Left ventricle myocardium superior (tissue), 1 donor: ENCODE measurements around the gene TAF6L. TPM values are rescaled to one million over a fixed set of nuclear protein-coding genes. Genes with fewer than 3 reads are reported as not detected.
A peak's percentile ranks its signal among the peaks of the same experiment; 100 is the strongest.
"Not testable (repeated sequence)": the region's sequence is repeated elsewhere in the genome, so short reads cannot be mapped to it uniquely, and the experiment has no call there.

Source experiments
- ATAC-seq: fragments of 200-7000 bp; cut with Tn5 transposase; one replicate; pipeline ENCODE4 v1.9.1; 2020; ENCODE audit warnings: mild to moderate bottlenecking, moderate library complexity
- DNase-seq: peaks from one replicate; pipeline ENCODE4 v3.0.0-alpha.2; 2020
- intact Hi-C: fragments of 100-400 bp; cut with micrococcal nuclease; formaldehyde crosslinking; loops from one replicate; pipeline ENCODE4 v1.11.0; 2022
- total RNA-seq: library from RNA; stranded (reverse); fragmentation: NEBNext Ultra II Directional; extraction: Animal tissue kit (Norgen Biotek cat#: 25700); gene quantifications from one replicate; pipeline ENCODE4 v1.2.1, GENCODE V29; 2021
- donor health status: DM: no; HTN: yes; CAD: no; lungs with severe emphysema.

Gene TAF6L
- total RNA-seq, 1 donor from 2014 or later = 8.8 TPM

GRCh38 chr11:62753736-62754603 lies 17.2 kb upstream of the TAF6L start, which contains the start of gene ZBTB3:
Gene ZBTB3 (minus strand): TSS chr11:62754160. CDS start chr11:62753664, 496 bp downstream.
- peak; percentile 95 for DNase-seq
- ATAC-seq = peak; percentile 97
- intact Hi-C loops = no loop called here

DNA sequence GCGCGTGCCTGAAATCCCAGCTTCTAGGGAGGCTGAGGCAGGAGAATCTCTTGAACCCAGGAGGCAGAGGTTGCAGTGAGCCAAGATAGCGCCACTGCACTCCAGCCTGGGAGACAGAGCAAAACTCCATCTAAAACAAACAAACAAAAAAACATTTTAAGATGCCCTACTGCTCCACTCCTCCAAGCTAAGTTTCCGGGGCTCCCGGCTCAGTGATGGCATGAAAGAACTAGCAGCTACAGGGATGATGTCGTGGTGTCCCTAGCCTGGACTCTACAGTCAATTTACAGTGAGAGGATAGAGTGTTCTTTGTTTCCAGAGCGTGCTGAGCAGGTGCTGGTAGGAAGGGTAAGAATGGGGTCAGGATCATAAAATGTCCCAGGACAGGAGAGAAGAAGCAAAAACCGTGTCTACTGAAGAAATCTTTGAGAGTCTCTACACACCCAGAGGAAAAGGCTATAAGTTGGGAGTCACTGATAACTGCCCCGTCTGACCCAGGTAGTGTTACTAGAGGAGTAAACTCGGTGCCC lies 16.0 kb upstream of the TAF6L start:
- ATAC-seq (no peak), DNase-seq (no peak)
- intact Hi-C loops = no loop called here

DNA sequence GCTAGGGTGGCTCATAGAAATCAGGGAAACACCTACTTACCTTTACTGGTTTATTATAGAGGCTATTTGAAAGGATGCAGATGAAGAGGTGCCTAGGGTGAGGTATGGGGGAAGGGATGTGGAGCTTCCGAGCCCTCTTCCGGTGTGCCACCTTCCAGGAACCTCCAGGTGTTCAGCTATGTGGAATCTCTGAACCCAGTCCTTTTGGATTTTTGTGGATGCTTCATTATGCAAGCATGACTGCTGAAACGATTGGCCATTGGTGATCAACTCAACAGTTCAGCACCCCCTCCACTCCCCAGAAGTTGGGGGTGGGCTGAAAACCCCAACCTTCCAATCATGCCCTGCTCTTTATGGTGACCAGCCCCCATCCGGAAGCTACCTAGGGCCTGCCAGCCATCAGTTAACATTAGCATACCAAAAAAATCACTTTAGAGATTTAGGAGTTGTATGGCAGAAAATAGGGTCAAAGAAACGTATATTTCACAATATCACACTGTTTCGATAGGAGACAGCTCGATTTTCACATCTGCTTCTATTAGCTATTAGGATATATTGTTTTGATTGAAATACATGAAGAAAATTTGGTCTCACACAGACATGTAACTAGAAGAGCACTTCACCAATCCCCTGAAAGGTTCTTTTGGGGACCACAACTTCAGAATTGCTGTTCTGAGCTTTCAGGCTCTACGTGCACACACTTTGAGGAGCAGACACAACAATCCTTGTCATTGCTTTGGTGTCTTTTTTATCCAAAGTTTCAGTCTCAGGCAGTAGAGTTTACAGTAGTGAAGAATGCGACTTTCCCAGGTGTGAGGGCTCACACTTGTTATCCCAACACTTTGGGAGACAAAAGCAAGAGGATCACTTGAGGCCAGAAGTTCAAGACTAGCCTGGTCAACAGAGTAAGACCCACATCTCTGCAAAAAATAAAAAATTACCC lies 13.1 kb upstream of the TAF6L start:
- ATAC-seq = no peak
- intact Hi-C loops = no loop called here
- no peak for DNase-seq

- ATAC-seq, intact Hi-C loops, DNase-seq: not testable (repeated sequence)
Observed at GRCh38 chr11:62760867-62761227, 10.3 kb upstream of the TAF6L start.

DNA sequence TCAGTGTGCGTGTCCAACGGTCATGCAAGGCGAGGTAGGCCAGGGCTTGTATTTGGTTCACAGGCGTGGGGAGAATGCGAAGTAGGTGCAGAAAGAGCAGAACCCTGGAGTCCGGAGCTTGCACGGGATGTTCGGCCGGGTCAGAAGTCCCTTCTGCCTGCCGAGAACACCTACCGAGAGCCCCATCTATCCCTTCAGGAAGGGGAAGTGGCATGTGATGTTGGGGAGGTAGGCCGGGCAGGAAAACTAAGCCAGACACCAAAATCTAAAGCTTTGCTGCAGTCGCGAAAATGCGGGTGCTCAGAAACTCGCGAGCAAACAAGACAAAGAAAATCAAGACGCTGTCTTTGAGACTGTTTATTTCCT lies 435 bp upstream of the TAF6L start:
- DNase-seq (no peak), ATAC-seq (peak; percentile 21)
- intact Hi-C loops = no loop called here

- no peak for ATAC-seq
- no peak for DNase-seq
- intact Hi-C loops = no loop called here
Observed at GRCh38 chr11:62774407-62774806, 3.2 kb downstream of the TAF6L start.

- ATAC-seq = no peak
- intact Hi-C loops = no loop called here
- DNase-seq = no peak
Observed at GRCh38 chr11:62775646-62776045, 4.5 kb downstream of the TAF6L start.

DNA sequence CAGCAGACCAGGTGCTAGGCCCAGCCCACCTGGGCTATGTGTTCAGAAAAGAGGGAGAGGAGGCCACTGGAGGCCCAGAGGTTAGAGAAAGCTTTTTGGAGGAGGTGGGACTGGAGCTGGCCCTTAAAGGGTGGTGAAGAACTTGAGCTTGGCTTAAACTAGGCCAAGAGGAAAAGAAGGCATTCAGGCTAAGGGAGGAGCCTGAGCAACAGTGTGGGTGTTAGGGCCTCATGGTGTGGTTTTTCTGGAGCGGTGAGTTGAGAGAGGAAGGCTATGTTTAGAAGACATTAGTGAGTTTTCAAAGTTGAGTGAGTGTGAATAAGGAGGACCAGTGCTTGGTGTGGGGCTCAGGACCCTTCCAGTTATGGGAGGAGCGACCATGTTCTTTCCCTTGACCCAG lies 6.2 kb downstream of the TAF6L start:
- intact Hi-C loops = no loop called here
- no peak for DNase-seq
- ATAC-seq = no peak

DNA sequence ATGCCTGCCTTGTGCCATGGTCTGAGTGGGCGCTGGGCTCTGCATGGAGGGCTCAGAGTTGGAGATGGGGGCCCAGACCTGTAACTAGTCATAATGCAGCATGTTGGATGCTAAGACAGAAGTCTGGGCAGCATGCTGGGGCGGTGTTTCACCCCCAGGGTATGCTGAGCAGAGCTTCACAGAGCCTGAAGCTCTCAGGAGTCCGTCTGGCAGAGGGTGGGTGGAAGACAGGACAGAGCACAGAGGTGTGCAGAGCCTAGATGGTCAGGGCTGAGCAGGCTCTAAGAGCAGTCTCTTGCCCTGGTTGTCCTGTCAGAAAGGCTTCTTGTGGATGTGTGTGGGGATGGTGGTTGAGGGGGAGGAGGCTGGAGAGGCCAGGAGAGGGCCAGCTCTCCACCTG lies 7.2 kb downstream of the TAF6L start:
- intact Hi-C loops = no loop called here
- DNase-seq (no peak), ATAC-seq (no peak)

- intact Hi-C loops = no loop called here
- no peak for DNase-seq
- ATAC-seq = no peak
Observed at GRCh38 chr11:62782753-62783152, 11.6 kb downstream of the TAF6L start.

DNA sequence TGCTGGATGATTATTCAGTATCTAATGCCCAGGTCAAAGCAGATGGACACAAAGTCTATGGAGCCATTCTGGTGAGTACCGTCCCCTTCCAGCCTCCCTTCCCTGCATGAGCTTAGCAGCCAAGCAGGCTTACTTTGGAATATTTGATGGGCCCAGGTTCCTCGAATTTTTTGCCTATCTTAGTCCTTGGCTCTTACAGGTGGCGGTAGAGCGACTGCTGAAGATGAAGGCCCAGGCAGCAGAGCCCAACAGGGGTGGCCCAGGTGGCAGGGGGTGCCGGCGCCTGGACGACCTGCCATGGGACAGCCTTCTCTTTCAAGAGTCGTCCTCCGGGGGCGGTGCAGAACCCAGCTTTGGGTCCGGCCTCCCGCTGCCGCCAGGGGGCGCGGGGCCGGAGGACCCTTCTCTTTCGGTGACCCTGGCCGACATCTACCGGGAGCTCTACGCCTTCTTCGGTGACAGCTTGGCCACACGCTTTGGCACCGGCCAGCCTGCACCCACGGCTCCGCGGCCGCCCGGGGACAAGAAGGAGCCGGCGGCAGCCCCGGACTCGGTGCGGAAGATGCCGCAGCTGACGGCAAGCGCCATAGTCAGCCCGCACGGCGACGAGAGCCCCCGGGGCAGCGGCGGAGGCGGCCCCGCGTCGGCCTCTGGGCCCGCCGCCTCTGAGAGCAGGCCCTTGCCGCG lies 15.3 kb downstream of the TAF6L start:
- intact Hi-C loops = no loop called here
- ATAC-seq = peak; percentile 85
- peak; percentile 94 for DNase-seq

DNA sequence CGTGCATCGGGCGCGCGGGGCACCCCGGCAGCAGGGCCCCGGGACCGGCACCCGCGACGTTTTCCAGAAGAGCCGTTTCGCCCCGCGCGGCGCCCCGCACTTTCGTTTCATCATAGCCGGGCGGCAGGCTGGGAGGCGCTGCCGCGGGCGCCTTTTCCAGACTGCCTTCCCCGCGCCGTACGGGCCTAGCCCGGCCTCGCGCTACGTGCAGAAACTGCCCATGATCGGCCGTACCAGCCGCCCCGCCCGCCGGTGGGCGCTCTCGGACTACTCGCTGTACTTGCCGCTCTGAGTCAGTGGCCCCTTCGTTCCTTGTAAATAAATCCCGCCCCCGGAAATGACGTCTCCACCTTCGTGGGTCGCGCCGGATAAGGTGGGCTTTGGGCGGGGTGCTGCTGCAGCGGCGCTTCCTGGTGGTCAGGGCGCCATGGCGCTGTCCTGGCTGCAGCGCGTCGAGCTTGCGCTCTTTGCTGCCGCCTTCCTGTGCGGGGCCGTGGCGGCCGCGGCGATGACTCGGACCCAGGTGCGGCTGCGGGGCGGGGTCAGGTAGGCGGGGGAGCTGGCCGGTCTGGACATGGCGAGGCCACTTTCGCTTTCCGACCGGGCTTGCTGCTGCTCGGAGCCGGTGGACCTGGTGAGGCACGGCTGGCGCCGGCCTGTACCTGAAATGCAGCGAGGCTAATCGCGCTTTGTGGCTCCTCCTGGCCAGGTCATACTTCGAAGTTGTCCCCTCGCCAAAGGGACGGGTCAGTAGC lies 16.0 kb downstream of the TAF6L start, which contains the start of gene TMEM179B:
Gene TMEM179B (plus strand): TSS at position 398 of the 755 bp plus-strand sequence. CDS start 30 bp downstream, at position 428.
- ATAC-seq (peak; percentile 85), DNase-seq (peak; percentile 98)
- intact Hi-C loops = no loop called here

GRCh38 chr11:62788991-62789390 lies 17.8 kb downstream of the TAF6L start:
- ATAC-seq (no peak), DNase-seq (no peak)
- intact Hi-C loops = no loop called here

GRCh38 chr11:62789576-62789975 lies 18.4 kb downstream of the TAF6L start:
- intact Hi-C loops = no loop called here
- DNase-seq (no peak), ATAC-seq (no peak)

DNA sequence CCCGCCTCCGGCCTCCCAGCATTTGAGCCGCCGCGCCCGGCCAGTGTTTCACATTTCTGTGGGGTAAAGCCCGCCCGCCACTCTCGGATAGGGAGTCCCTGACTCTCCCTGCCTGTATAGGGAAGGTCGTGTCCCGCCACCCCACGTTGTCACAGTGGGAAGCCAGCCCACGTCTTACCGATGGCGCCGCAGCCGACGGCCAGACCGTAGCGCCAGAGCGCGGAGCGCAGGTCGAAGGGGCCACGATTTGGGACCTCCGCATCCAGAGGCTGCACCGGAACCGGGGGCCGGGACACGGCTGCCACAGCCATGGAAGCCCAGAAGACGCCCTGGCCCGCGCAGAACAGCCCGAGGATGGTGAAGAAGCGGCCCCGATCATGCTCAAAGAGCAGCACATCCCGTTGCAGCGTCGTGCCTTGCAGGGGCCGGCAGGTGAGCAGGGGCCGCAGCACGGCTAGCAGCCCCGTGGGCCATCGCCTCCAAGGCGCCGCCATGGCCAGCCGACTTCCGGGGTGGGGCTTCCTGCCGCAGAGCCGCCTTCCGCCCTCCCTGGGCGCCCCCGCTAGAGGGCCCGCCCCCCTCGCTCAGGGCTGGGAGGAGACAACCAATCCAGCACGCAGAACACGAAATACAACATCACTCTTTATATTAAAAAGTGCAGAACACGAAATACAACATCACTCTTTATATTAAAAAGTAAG lies 20.5 kb downstream of the TAF6L start, which contains the start of gene TMEM223:
Gene TMEM223 (minus strand): TSS at position 506 of the 701 bp plus-strand sequence. CDS start 12 bp downstream, at position 494.
- ATAC-seq (peak; percentile 87), DNase-seq (peak; percentile 95)
- intact Hi-C loops = no loop called here

- intact Hi-C loops = no loop called here
- peak; percentile 73 for DNase-seq
- peak; percentile 64 for ATAC-seq
Observed at GRCh38 chr11:62792202-62792575, 21.0 kb downstream of the TAF6L start.

- intact Hi-C loops = no loop called here
- no peak for ATAC-seq
Observed at GRCh38 chr11:62794201-62794775, 23.1 kb downstream of the TAF6L start.

More at GRCh38 chr11:62794201-62794775, 23.1 kb downstream of the TAF6L start:
- no peak for DNase-seq
